MM.1S (cell line): ENCODE results near the gene PRKAG2.

ENCODE experiments used
- CTCF ChIP-seq: fragments of 300-600 bp; sonication (generic); IDR thresholded peaks from 2 replicates; pipeline ENCODE4 v1.5.1; 2016; ENCODE audit warnings: antibody characterized with exemption, low read length, mixed read lengths
- EZH2phosphoT487 ChIP-seq: fragments of 300-600 bp; sonication (generic); IDR thresholded peaks from 2 replicates; pipeline ENCODE4 v1.6.1; 2018; ENCODE audit warnings: antibody characterized with exemption, low read length

- TF ChIP-seq CTCF (no peak), EZH2phosphoT487 (no peak)
These were observed 262.9 kb downstream of the PRKAG2 start for GRCh38 chr7:151614019-151614418.
